Body of pancreas (tissue), 4 donors: ENCODE data around the gene PSMD12. TPM values are rescaled to one million over a fixed set of nuclear protein-coding genes. Genes with fewer than 3 reads are reported as not detected.
"Not testable (repeated sequence)": the region's sequence is repeated elsewhere in the genome, so short reads cannot be mapped to it uniquely, and the experiment has no call there.

Source experiments
- ATAC-seq: fragments of 150-250 bp; one replicate; pipeline ENCODE4 v1.9.1; 2016
- DNase-seq, 4 donors: peaks; one replicate each; pipeline ENCODE4 v3.0.0-alpha.2; 2019
- H3K27ac ChIP-seq, 4 donors: fragments of 200-600 bp; sonication (generic); 1 replicate in 3 of 4; 2 replicates in 1 of 4; pipeline versions ENCODE4 v1.5.1 to v1.6.1; 2016 to 2019; ENCODE audit warnings: mild to moderate bottlenecking in 1 of 4, mixed read lengths in 1 of 4, moderate library complexity in 1 of 4
- H3K27me3 ChIP-seq, 2 donors: fragments of 200-600 bp; sonication (generic); one replicate each; pipeline ENCODE4 v1.6.0; 2016; ENCODE audit warnings: mild to moderate bottlenecking in 1 of 2
- H3K36me3 ChIP-seq, 2 donors: fragments of 200-600 bp; sonication (generic); replicated peaks in 1 of 2; 2 replicates each; pipeline ENCODE4 v1.5.1; 2016; ENCODE audit warnings: low read depth in 2 of 2; ENCODE audit not compliant: insufficient read depth in 1 of 2
- H3K4me1 ChIP-seq: fragments of 200-600 bp; sonication (generic); one replicate; pipeline ENCODE4 v1.6.0; 2016
- H3K4me3 ChIP-seq, 2 donors: fragments of 200-600 bp; sonication (generic); 1 replicate in 1 of 2; 2 replicates in 1 of 2; pipeline ENCODE4 v1.5.1; 2016 to 2019
- H3K9me3 ChIP-seq, 3 donors: fragments of 200-600 bp; sonication (generic); 1 replicate in 2 of 3; 2 replicates in 1 of 3; pipeline ENCODE4 v1.5.1; 2016
- CTCF ChIP-seq, 7 experiments: fragments of 450-650 bp in 4 of 7; fragments of 200-600 bp in 3 of 7; sonication (generic) in 3 of 7; IDR thresholded peaks; one replicate each; pipeline ENCODE4 v1.5.1; 2016 to 2019; ENCODE audit warnings: antibody characterized with exemption in 7 of 7
- POLR2A ChIP-seq, 3 donors: fragments of 450-650 bp; IDR thresholded peaks; one replicate each; pipeline ENCODE4 v1.6.1; 2016; ENCODE audit warnings: antibody characterized with exemption in 3 of 3, mild to moderate bottlenecking in 2 of 3
- WGBS, 2 donors: methylation state at CpG; one replicate each; pipeline ENCODE4 v1.1.5; 2017; 5-methylcytosine and 5-hydroxymethylcytosine counted together
- intact Hi-C: fragments of 100-400 bp; cut with DNase I; formaldehyde crosslinking; loops from one replicate; pipeline ENCODE4 v1.15.1; 2023
- total RNA-seq, 2 donors: library from RNA; depleted of rRNA; stranded (reverse); fragments of >200 nt; gene quantifications; one replicate each; pipeline ENCODE4 v1.1.0, GENCODE V29; 2016

PSMD12 gene
- total RNA-seq, 2 donors from 2014 or later: 12.2 to 14.0 TPM

DNA sequence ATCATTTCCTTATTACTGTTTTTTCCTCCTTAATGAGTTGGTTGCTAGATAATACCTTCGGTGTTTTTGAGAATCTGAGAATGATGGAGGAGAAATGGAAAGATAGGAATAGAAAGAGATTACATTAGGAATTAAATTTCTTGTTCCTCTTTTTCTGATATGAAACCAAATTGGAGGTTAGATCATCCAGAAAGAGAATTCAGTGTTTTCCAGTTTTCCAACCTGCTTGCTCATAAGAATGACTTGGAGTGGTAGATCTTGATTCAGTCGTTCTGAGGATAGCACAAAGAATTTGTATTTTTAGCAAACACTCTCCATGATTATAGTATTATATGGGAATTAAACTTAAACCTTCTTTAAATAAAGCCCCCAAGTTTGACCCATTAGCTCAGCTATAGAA is 46.6 kb upstream of the PSMD12 start:
- H3K4me3 ChIP-seq: no peak overlapping the region
- no peak for ATAC-seq
- peaks cover 9% of the 10 kb centered on the region for H3K4me1 ChIP-seq
- intact Hi-C loops: no loop called here
- WGBS, 2 donors: 53 to 61% methylated on average over 2 of the region's 2 CpGs
- no peaks in the 10 kb centered on the region for H3K9me3 ChIP-seq
- no peaks in the 10 kb centered on the region for H3K27me3 ChIP-seq
- no peak for DNase-seq
- H3K36me3 ChIP-seq: no peaks in the 10 kb centered on the region
- no peak for TF ChIP-seq POLR2A (IDR thresholded peaks at IDR 0.05)
- no peak for TF ChIP-seq CTCF (IDR thresholded peaks at IDR 0.05)
- H3K27ac ChIP-seq: no peak overlapping the region

GRCh38 chr17:67412032-67412431 is 45.7 kb upstream of the PSMD12 start:
- DNase-seq: no peak
- Histone ChIP-seq H3K9me3 (no peaks in the 10 kb centered on the region), H3K27ac (no peak overlapping the region), H3K36me3 (no peaks in the 10 kb centered on the region), H3K4me3 (no peak overlapping the region), H3K27me3 (no peaks in the 10 kb centered on the region), H3K4me1 (peaks cover under 1% of the 10 kb centered on the region)
- WGBS, 2 donors: 41 to 48% methylated on average over 4 of the region's 4 CpGs
- ATAC-seq: no peak
- intact Hi-C loops: no loop called here
- TF ChIP-seq POLR2A (IDR thresholded peaks at IDR 0.05) (no peak), CTCF (IDR thresholded peaks at IDR 0.05) (no peak)

DNA sequence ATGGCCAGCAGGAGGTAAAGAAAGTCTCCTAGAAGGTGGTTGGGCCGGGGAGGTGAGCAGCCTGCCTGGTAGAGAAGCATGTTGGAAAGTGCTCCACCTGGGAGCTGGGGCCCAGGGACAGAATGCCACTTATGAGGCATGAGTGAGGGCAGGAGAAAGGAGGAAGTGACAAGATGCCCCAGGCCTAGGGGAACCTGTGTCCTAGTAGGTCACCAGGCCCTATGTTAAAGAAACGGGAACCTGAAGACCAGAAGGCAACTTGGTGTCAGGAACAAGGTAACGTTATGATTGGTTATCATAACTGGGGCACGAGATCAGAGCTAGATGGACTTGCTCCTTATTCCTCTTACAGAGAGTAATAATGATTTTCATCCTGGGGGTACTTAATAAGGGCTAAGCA is 45.0 kb upstream of the PSMD12 start:
- H3K27ac ChIP-seq: no peak overlapping the region
- H3K27me3 ChIP-seq: no peaks in the 10 kb centered on the region
- TF ChIP-seq CTCF (IDR thresholded peaks at IDR 0.05): no peak
- TF ChIP-seq POLR2A (IDR thresholded peaks at IDR 0.05): no peak
- H3K36me3 ChIP-seq: no peaks in the 10 kb centered on the region
- no peak for DNase-seq
- 91 to 92% methylated on average over 4 of the region's 4 CpGs for WGBS, 2 donors
- no peaks in the 10 kb centered on the region for H3K9me3 ChIP-seq
- H3K4me1 ChIP-seq: no peaks in the 10 kb centered on the region
- no peak for ATAC-seq
- intact Hi-C loops: no loop called here
- no peak overlapping the region for H3K4me3 ChIP-seq

GRCh38 chr17:67408455-67408830 is 42.1 kb upstream of the PSMD12 start:
- H3K9me3 ChIP-seq, H3K4me3 ChIP-seq, ATAC-seq, H3K27ac ChIP-seq, H3K36me3 ChIP-seq, H3K27me3 ChIP-seq, DNase-seq, H3K4me1 ChIP-seq, intact Hi-C loops: not testable (repeated sequence)
- 51 to 65% methylated on average over 3 of the region's 3 CpGs for WGBS, 2 donors

- Histone ChIP-seq H3K27me3 (no peaks in the 10 kb centered on the region), H3K27ac (no peak overlapping the region), H3K4me3 (no peak overlapping the region), H3K36me3 (no peaks in the 10 kb centered on the region), H3K4me1 (peaks cover 9% of the 10 kb centered on the region), H3K9me3 (no peaks in the 10 kb centered on the region)
- intact Hi-C loops: no loop called here
- ATAC-seq (no peak), DNase-seq (no peak)
- TF ChIP-seq CTCF (IDR thresholded peaks at IDR 0.05) (no peak), POLR2A (IDR thresholded peaks at IDR 0.05) (no peak)
- 80 to 91% methylated on average over 6 of the region's 6 CpGs for WGBS, 2 donors
Measured at GRCh38 chr17:67403483-67403882, 37.1 kb upstream of the PSMD12 start.
